K562 (cell line): ENCODE measurements around the gene ZNF581. TPM values are rescaled to one million over a fixed set of nuclear protein-coding genes. Genes with fewer than 3 reads are reported as not detected.
A peak's percentile ranks its signal among the peaks of the same experiment; 100 is the strongest.

ENCODE experiments used
- ATAC-seq: fragments of 200-7000 bp; cut with Tn5 transposase; 3 replicates; pipeline ENCODE4 v1.9.1; 2020; ENCODE audit warnings: moderate library complexity
- BruUV-seq: library from RNA; stranded (reverse); fragments of 400-500 nt; replicated peaks from 2 replicates; lab custom pipeline; 2021; lab: Mats Ljungman, UMichigan
- CTCF ChIA-PET: fragments of 300-600 bp; formaldehyde crosslinking; extraction: SDS; loops from one replicate; lab custom pipeline; 2021; ENCODE audit warnings: low intra/inter-chr PET ratio; lab: Yijun Ruan, JAX
- POLR2A ChIA-PET: fragments of 300-600, 350-650 bp; sonication (Branson Sonifier 250); formaldehyde crosslinking; extraction: SDS; loops from one replicate; lab custom pipeline; 2021; ENCODE audit warnings: antibody characterized with exemption, inconsistent platforms; lab: Yijun Ruan, JAX
- DNase-seq, 4 experiments: peaks; one replicate each; pipeline versions ENCODE4 v3.0.0 to v3.0.0-alpha.2; 2011 to 2018; ENCODE audit warnings: low spot score in 3 of 4, mixed read lengths in 3 of 4; ENCODE audit errors: extremely low read depth in 1 of 4
- FAIRE-seq: peaks from 2 replicates; lab custom pipeline; 2011; peaks lifted over from hg19 to GRCh38; lab: Jason Lieb, UNC
- H2AFZ ChIP-seq: 2 replicates; pipeline ENCODE4 v1.6.0; 2011; ENCODE audit warnings: low read depth, low read length, control low read depth, inconsistent platforms
- H3K27ac ChIP-seq: fragments of 200-600 bp; 3 replicates; pipeline ENCODE4 v1.8.0; 2011; ENCODE audit warnings: low read depth, mild to moderate bottlenecking, control low read depth, inconsistent platforms, low read length, moderate library complexity, mixed read lengths; ENCODE audit errors: extremely low read depth
- H3K27me3 ChIP-seq, 2 experiments: fragments of 300-600 bp in 1 of 2; 2 replicates in 1 of 2; 3 replicates in 1 of 2; pipeline versions ENCODE4 v1.6.0 to v1.8.0; 2011; ENCODE audit warnings: inconsistent platforms in 2 of 2, low read length in 2 of 2, mild to moderate bottlenecking in 1 of 2, mixed read lengths in 1 of 2, moderate library complexity in 1 of 2; ENCODE audit not compliant: control insufficient read depth in 2 of 2, insufficient read depth in 2 of 2
- H3K36me3 ChIP-seq: fragments of 300-600 bp; 3 replicates; pipeline ENCODE4 v1.8.0; 2011; ENCODE audit warnings: mild to moderate bottlenecking, low read length, inconsistent platforms; ENCODE audit not compliant: control insufficient read depth, insufficient read depth
- H3K4me1 ChIP-seq, 2 experiments: fragments of 200-600 bp in 1 of 2; replicated peaks in 1 of 2; 2 replicates in 1 of 2; 3 replicates in 1 of 2; pipeline versions ENCODE4 v1.5.1 to v1.8.0; 2011; ENCODE audit warnings: inconsistent platforms in 2 of 2, low read length in 2 of 2, mild to moderate bottlenecking in 1 of 2, mixed read lengths in 1 of 2, moderate library complexity in 1 of 2; ENCODE audit not compliant: control insufficient read depth in 2 of 2, insufficient read depth in 2 of 2
- H3K4me2 ChIP-seq: 2 replicates; pipeline ENCODE4 v1.6.1; 2011; ENCODE audit warnings: low read length, control low read depth, inconsistent platforms, mixed read lengths; ENCODE audit not compliant: insufficient read depth
- H3K4me3 ChIP-seq: fragments of 200-600 bp; sonication (generic), shearing (Covaris generic); 2 replicates; pipeline ENCODE4 v1.5.1; 2016; ENCODE audit warnings: control low read depth, inconsistent platforms
- H3K79me2 ChIP-seq: fragments of 200-600 bp; 3 replicates; pipeline ENCODE4 v1.8.0; 2011; ENCODE audit warnings: low read length, inconsistent platforms; ENCODE audit not compliant: control insufficient read depth, insufficient read depth
- H3K9ac ChIP-seq, 2 experiments: 2 replicates each; pipeline versions ENCODE4 v1.6.0 to v1.6.1; 2011; ENCODE audit warnings: low read depth in 2 of 2, low read length in 2 of 2, control low read depth in 1 of 2, inconsistent platforms in 1 of 2, mild to moderate bottlenecking in 1 of 2, mixed read lengths in 1 of 2; ENCODE audit not compliant: insufficient read depth in 1 of 2
- H3K9me1 ChIP-seq: one replicate; pipeline ENCODE4 v1.6.0; 2011; ENCODE audit warnings: inconsistent platforms, mild to moderate bottlenecking, low read length, moderate library complexity; ENCODE audit not compliant: control insufficient read depth, insufficient read depth
- H3K9me3 ChIP-seq: replicated peaks from 2 replicates; pipeline ENCODE4 v1.5.1; 2011; ENCODE audit warnings: low read depth, low read length, inconsistent platforms; ENCODE audit not compliant: control insufficient read depth, insufficient read depth
- H4K20me1 ChIP-seq: replicated peaks from 2 replicates; pipeline ENCODE4 v1.6.1; 2011; ENCODE audit warnings: low read length, inconsistent platforms, mixed read lengths; ENCODE audit not compliant: control insufficient read depth, insufficient read depth
- FOXM1 ChIP-seq, 2 experiments: fragments of 450-650 bp in 1 of 2; sonication (generic) in 1 of 2; formaldehyde crosslinking in 1 of 2; IDR thresholded peaks; 2 replicates each; pipeline versions ENCODE4 v1.6.1 to v1.9.0; 2017 to 2022; ENCODE audit warnings: low read depth in 2 of 2, mild to moderate bottlenecking in 2 of 2, missing genetic modification reagents in 1 of 2, moderate library complexity in 1 of 2
- HNRNPLL ChIP-seq: fragments of 200-400 bp; formaldehyde crosslinking; IDR thresholded peaks from 2 replicates; pipeline ENCODE4 v1.6.1; 2017; ENCODE audit warnings: low read length, low read depth, mild to moderate bottlenecking; ENCODE audit not compliant: poor library complexity, severe bottlenecking
- NCOR1 ChIP-seq: fragments of 450-650 bp; IDR thresholded peaks from 2 replicates; pipeline ENCODE4 v1.6.1; 2016; ENCODE audit warnings: mild to moderate bottlenecking, moderate library complexity
- SRF ChIP-seq, 2 experiments: fragments of 250-450, 450-650 bp in 1 of 2; sonication (Bioruptor Pico) in 1 of 2; sonication (generic) in 1 of 2; formaldehyde crosslinking; IDR thresholded peaks; 2 replicates each; pipeline versions ENCODE4 v1.5.0 to v1.5.1; 2020 to 2022; ENCODE audit warnings: mild to moderate bottlenecking in 1 of 2, missing genetic modification reagents in 1 of 2
- WGBS: fragments of 100-300 bp; shearing (Covaris generic); methylation state at CpG from one replicate; pipeline ENCODE4 v1.1.6; 2016; ENCODE audit warnings: low coverage, mixed read lengths; ENCODE audit not compliant: insufficient coverage; ENCODE audit errors: missing lambda C conversion rate; 5-methylcytosine and 5-hydroxymethylcytosine counted together
- in situ Hi-C: fragments of 300-500 bp; cut with MboI; formaldehyde crosslinking; loops from 4 replicates; pipeline ENCODE4 v1.15.0; 2018; ENCODE audit warnings: inconsistent platforms, mixed read lengths
- intact Hi-C: fragments of 100-400 bp; cut with micrococcal nuclease; formaldehyde crosslinking; loops from 2 replicates; pipeline ENCODE4 v1.14.2; 2022
- polyA plus RNA-seq, 8 experiments: library from polyadenylated mRNA; depleted of rRNA in 4 of 8; stranded (reverse) in 5 of 8; unstranded in 3 of 8; fragments of >200 nt; fragmentation: Nextera tagmentation in 2 of 8; fragmentation: Illumina TruSeq in 1 of 8; extraction: Ambion mirVana in 2 of 8; extraction: Trizol in 1 of 8; gene quantifications; 2 replicates each; pipeline versions ENCODE4 v1.2.1 to v1.2.3, GENCODE V29; 2011 to 2014; ENCODE audit warnings: inconsistent platforms in 1 of 8, missing spikeins in 1 of 8
- total RNA-seq, 7 experiments: library from RNA; depleted of rRNA in 6 of 7; stranded (reverse); fragments of >200 nt in 6 of 7; fragmentation: Illumina TruSeq in 2 of 7; extraction: Trizol in 2 of 7; gene quantifications; 2 replicates each; pipeline versions ENCODE4 v1.2.1 to v1.2.3, GENCODE V29; 2011 to 2021; ENCODE audit warnings: low replicate concordance in 1 of 7
- TF ChIP-seq, protein P1 (sequence below): fragments of 450-650 bp; conservative IDR thresholded peaks from 2 replicates; pipeline ENCODE4 v1.6.1; 2016; ENCODE audit warnings: missing genetic modification characterization, low read depth, mild to moderate bottlenecking, control low read depth, missing compliant biosample characterization
- TF ChIP-seq, protein P2 (sequence below): fragments of 250-450 bp; sonication (Bioruptor Pico); IDR thresholded peaks from 2 replicates; pipeline ENCODE4 v1.5.0; 2020; ENCODE audit warnings: mild to moderate bottlenecking
- TF ChIP-seq, protein P3 (sequence below): fragments of 450-650 bp; IDR thresholded peaks from 2 replicates; pipeline ENCODE4 v1.6.1; 2016
- TF ChIP-seq, protein P4 (sequence below): fragments of 200-400 bp; formaldehyde crosslinking; IDR thresholded peaks from 2 replicates; pipeline ENCODE4 v1.6.1; 2017; ENCODE audit warnings: mild to moderate bottlenecking, low read depth, low read length, moderate library complexity
- TF ChIP-seq, protein P5 (sequence below), 3 experiments: fragments of 200-800 bp in 1 of 3; sonication (Bioruptor generic) in 1 of 3; sonication (generic) in 1 of 3; formaldehyde crosslinking in 1 of 3; IDR thresholded peaks; 2 replicates each; pipeline versions ENCODE4 v1.6.1 to v1.8.0; 2016 to 2022; ENCODE audit warnings: mild to moderate bottlenecking in 2 of 3, missing compliant biosample characterization in 2 of 3, missing genetic modification characterization in 2 of 3, missing genetic modification reagents in 1 of 3

Gene ZNF581
- total and polyA plus RNA-seq, 9 of the 15 experiments (the other 6 are each of a cell fraction or from before 2014, with no cell fraction given): 2.4 to 39.4 (median 15.4) TPM

DNA sequence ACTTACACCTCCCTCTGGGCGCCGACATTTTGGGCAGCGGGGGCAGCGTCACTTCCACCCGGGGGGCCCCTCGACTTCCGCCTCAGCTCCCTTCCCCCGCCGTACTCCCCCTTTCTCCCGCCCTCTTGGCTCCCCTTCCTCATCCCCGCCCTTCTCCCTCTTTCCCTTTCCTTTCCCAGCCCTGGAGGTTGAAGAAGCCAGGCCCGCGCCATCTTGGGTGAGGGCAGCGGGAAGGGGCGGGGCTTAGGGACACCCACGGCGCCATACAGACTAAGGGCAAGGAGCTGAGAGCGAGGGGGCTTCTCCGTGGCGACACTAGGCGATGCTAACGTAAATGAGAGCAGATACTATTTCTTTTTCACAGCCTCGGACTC, 44.0 kb upstream of the ZNF581 start, which contains the start of gene FIZ1:
FIZ1 (minus strand) TSS at position 50 of the 374 bp plus-strand sequence. CDS start 1,652 bp downstream, outside the sequence.
- no peaks in the 10 kb centered on the region for H4K20me1 ChIP-seq
- ChIA-PET POLR2A (interaction anchor here (0.6 to 3.4 kb wide), 18 partner anchors 11 to 515 kb away, joined by 3 to 22 read pairs (median 4); partner anchors contain the start of genes U2AF2 and ZNF579), CTCF (no interaction called here)
- no TSS peak for BruUV-seq
- in situ Hi-C loops: no loop called here
- peak within 1 kb of the TSS; percentile 60 for H3K4me3 ChIP-seq
- intact Hi-C loops: no loop called here
- H3K4me1 ChIP-seq: peaks cover 24 to 38% of the 10 kb centered on the region in 2 experiments; a peak in 4 of 5 replicates
- DNase-seq: peak; percentile 72 to 99 (median 83)
- H3K27me3 ChIP-seq: no peaks in the 10 kb centered on the region
- peak; percentile 90 for FAIRE-seq
- peak within 1 kb of the TSS; percentile 100 for H2AFZ ChIP-seq
- H3K27ac ChIP-seq: peak within 1 kb of the TSS; percentile 100
- peak within 1 kb of the TSS; percentile 96 to 99 for H3K9ac ChIP-seq
- under 1% methylated on average over 19 of the region's 23 CpGs for WGBS
- peak within 1 kb of the TSS; percentile 99 for H3K4me2 ChIP-seq
- peaks cover 18% of the 10 kb centered on the region for H3K79me2 ChIP-seq
- no peaks in the 10 kb centered on the region for H3K9me1 ChIP-seq
- H3K9me3 ChIP-seq: peaks cover 5% of the 10 kb centered on the region; the same call in 1 of the 2 replicates
- peak; percentile 90 for ATAC-seq
- H3K36me3 ChIP-seq: peaks cover 24% of the 10 kb centered on the region; the same call in 2 of the 3 replicates
- TF ChIP-seq FOXM1 (IDR thresholded peaks at IDR 0.05; ENCODE audit: low read depth): peak; percentile 45; the same call in 1 of the 2 replicates
- TF ChIP-seq FOXM1 (CRISPR knock-in tag; IDR thresholded peaks at IDR 0.05; ENCODE audit: low read depth): 0 out of 2 replicates have a peak, but pooled peaks have one; percentile 35
- no peak for TF ChIP-seq HNRNPLL
- TF ChIP-seq, protein P1, sequence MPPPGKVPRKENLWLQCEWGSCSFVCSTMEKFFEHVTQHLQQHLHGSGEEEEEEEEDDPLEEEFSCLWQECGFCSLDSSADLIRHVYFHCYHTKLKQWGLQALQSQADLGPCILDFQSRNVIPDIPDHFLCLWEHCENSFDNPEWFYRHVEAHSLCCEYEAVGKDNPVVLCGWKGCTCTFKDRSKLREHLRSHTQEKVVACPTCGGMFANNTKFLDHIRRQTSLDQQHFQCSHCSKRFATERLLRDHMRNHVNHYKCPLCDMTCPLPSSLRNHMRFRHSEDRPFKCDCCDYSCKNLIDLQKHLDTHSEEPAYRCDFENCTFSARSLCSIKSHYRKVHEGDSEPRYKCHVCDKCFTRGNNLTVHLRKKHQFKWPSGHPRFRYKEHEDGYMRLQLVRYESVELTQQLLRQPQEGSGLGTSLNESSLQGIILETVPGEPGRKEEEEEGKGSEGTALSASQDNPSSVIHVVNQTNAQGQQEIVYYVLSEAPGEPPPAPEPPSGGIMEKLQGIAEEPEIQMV (tag): no peak
- TF ChIP-seq, protein P2, sequence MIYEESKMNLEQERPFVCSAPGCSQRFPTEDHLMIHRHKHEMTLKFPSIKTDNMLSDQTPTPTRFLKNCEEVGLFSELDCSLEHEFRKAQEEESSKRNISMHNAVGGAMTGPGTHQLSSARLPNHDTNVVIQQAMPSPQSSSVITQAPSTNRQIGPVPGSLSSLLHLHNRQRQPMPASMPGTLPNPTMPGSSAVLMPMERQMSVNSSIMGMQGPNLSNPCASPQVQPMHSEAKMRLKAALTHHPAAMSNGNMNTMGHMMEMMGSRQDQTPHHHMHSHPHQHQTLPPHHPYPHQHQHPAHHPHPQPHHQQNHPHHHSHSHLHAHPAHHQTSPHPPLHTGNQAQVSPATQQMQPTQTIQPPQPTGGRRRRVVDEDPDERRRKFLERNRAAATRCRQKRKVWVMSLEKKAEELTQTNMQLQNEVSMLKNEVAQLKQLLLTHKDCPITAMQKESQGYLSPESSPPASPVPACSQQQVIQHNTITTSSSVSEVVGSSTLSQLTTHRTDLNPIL: no peak
- no peak; a peak in 1 of 4 replicates for TF ChIP-seq SRF (CRISPR knock-in tag; IDR thresholded peaks at IDR 0.05)
- peak; percentile 52; the same call in 1 of the 2 replicates for TF ChIP-seq NCOR1
- TF ChIP-seq, protein P3, sequence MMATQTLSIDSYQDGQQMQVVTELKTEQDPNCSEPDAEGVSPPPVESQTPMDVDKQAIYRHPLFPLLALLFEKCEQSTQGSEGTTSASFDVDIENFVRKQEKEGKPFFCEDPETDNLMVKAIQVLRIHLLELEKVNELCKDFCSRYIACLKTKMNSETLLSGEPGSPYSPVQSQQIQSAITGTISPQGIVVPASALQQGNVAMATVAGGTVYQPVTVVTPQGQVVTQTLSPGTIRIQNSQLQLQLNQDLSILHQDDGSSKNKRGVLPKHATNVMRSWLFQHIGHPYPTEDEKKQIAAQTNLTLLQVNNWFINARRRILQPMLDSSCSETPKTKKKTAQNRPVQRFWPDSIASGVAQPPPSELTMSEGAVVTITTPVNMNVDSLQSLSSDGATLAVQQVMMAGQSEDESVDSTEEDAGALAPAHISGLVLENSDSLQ: no peak
- TF ChIP-seq, protein P4, sequence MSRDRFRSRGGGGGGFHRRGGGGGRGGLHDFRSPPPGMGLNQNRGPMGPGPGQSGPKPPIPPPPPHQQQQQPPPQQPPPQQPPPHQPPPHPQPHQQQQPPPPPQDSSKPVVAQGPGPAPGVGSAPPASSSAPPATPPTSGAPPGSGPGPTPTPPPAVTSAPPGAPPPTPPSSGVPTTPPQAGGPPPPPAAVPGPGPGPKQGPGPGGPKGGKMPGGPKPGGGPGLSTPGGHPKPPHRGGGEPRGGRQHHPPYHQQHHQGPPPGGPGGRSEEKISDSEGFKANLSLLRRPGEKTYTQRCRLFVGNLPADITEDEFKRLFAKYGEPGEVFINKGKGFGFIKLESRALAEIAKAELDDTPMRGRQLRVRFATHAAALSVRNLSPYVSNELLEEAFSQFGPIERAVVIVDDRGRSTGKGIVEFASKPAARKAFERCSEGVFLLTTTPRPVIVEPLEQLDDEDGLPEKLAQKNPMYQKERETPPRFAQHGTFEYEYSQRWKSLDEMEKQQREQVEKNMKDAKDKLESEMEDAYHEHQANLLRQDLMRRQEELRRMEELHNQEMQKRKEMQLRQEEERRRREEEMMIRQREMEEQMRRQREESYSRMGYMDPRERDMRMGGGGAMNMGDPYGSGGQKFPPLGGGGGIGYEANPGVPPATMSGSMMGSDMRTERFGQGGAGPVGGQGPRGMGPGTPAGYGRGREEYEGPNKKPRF: no peak
- TF ChIP-seq, protein P5, sequence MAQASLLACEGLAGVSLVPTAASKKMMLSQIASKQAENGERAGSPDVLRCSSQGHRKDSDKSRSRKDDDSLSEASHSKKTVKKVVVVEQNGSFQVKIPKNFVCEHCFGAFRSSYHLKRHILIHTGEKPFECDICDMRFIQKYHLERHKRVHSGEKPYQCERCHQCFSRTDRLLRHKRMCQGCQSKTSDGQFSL (CRISPR knock-in tag; IDR thresholded peaks at IDR 0.05): no peak; the same call in 1 of the 2 replicates
- TF ChIP-seq, protein P5 (tag; IDR thresholded peaks at IDR 0.05): peak in 1 of 2 experiments; percentile 83; a peak in 1 of 4 replicates
